ENCODE results near the gene MSI2. TPM values are rescaled to one million over a fixed set of nuclear protein-coding genes. Genes with fewer than 3 reads are reported as not detected.
"Not testable (repeated sequence)": the region's sequence is repeated elsewhere in the genome, so short reads cannot be mapped to it uniquely, and the experiment has no call there.

Gene MSI2
- total and polyA plus RNA-seq, 7 donors, result 12.6 to 25.8 (median 21.3) TPM

DNA sequence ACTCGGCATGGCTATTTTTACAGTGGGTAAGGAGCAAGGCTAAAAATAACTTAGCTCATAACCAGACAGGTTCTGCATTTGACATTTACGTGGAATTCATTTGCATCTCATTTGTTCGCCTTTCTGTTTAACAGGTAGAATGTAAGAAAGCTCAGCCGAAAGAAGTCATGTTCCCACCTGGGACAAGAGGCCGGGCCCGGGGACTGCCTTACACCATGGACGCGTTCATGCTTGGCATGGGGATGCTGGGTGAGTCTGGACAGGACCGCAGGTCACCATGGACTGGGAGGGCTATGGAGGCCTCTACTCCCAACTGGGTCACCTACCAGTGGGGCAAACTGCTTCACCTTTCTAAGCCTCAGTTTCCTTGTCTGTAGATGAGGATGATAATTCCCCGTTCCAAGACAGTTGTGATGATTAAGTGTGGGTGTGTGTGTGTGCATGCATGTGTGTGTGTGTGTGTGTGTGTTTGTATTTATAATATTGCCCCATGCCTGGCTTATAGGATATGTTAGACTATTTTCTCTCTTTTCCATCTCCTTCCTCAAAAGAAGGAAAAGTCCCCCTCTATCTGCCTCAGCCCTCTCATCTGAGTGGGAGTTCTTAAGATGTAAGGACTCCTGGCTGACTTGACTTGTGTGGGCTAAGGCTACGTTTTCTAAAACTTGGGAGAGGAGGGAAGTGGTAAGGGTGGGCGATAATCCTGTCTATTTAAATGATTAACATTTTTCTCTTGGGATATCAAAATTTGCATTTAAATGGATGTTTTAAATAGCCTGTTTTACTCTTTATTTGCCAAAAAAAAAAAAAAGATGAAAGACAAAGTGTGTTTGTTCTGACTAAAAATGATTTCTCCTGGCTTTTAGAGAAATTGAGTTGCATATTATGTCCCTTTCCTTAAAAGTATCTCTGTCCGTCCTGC, 359.8 kb downstream of the MSI2 start:
- intact Hi-C loops (cut with DNase I), result no loop called here
- no peak for DNase-seq
- TF ChIP-seq POLR2AphosphoS5 (IDR thresholded peaks at IDR 0.05) (no peak), POLR2A (IDR thresholded peaks at IDR 0.05) (no peak), EP300 (IDR thresholded peaks at IDR 0.05) (no peak)
- TF ChIP-seq, protein P1, sequence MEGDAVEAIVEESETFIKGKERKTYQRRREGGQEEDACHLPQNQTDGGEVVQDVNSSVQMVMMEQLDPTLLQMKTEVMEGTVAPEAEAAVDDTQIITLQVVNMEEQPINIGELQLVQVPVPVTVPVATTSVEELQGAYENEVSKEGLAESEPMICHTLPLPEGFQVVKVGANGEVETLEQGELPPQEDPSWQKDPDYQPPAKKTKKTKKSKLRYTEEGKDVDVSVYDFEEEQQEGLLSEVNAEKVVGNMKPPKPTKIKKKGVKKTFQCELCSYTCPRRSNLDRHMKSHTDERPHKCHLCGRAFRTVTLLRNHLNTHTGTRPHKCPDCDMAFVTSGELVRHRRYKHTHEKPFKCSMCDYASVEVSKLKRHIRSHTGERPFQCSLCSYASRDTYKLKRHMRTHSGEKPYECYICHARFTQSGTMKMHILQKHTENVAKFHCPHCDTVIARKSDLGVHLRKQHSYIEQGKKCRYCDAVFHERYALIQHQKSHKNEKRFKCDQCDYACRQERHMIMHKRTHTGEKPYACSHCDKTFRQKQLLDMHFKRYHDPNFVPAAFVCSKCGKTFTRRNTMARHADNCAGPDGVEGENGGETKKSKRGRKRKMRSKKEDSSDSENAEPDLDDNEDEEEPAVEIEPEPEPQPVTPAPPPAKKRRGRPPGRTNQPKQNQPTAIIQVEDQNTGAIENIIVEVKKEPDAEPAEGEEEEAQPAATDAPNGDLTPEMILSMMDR (IDR thresholded peaks at IDR 0.05), result no peak
- Histone ChIP-seq H3K27me3 (no peaks in the 10 kb centered on the region), H3K4me1 (no peaks in the 10 kb centered on the region), H3K36me3 (peaks cover 0 to 6% (median 3%) of the 10 kb centered on the region in 4 donors), H3K4me3 (no peak overlapping the region), H3K27ac (no peak overlapping the region), H3K9me3 (no peaks in the 10 kb centered on the region)
- 94 to 97% methylated on average over 13 of the region's 13 CpGs for WGBS, 2 donors

DNA sequence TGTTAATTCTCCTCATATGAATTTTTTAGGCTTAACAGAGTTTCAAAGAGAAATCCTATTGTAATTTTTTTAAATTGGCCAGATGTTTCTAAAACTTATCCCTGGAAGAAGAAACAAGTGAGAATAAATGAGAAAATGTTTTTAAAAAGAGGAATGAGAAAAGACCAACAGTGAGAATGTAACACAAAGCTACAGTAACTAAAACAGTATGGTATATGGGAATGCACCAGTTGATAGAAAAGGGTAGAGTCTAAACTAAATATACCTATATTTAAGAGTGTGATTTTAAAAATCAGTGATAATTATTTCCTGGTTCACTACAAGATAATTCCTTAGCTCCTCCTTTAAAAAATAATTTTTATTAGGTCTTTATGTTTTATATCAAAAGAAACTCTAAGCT, 360.9 kb downstream of the MSI2 start:
- H3K4me1 ChIP-seq, result no peaks in the 10 kb centered on the region
- no peak overlapping the region for H3K4me3 ChIP-seq
- intact Hi-C loops (cut with DNase I), result no loop called here

DNA sequence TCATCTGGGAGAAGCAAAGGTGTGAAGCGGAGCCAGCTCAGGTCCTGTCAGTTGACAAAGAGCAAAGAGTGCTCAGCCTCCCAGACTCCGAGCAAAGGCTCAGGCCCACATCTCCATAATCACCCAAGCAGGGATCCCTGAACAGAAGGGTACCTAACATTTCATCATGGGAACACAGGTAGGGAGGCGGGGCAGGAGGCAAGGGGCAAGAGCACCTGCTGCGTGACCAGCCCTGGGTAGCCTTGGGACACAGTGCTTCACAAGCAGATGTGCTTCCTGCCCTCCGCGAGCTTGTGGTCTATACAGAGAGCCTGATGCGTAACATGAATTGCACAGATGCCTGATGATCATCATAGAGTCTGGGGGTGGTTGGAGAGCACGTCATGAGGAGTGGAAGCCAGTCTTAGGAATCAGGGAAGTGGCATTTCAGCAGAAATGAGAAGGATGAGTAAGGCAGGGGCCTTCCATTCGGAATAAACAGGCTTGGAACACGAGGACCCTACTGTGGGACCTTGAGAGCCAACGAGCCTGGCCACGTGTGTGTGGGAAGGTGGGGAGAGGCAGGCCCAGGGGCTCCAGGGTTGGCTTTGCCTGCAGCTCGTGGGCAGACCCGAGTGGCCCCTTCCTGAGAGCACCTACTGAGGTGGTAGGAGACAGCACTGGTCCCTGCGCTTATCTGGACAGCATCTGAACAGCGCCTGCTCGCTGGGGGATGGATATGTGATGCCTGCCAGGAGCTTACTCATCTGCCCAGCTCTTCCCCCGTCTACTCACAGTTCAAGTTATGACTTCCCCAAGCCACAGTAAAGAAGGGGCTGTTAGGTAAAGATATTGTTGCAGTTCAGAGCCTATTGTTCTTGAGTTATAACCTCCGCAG, 363.0 kb downstream of the MSI2 start:
- Histone ChIP-seq H3K4me1 (peaks cover 0 to 8% (median 2%) of the 10 kb centered on the region in 4 donors), H3K9me3 (no peaks in the 10 kb centered on the region), H3K36me3 (peaks cover 0 to 6% (median 3%) of the 10 kb centered on the region in 4 donors), H3K27ac (no peak overlapping the region), H3K27me3 (no peaks in the 10 kb centered on the region), H3K4me3 (no peak overlapping the region)
- no peak for DNase-seq
- intact Hi-C loops (cut with DNase I), result no loop called here
- 91 to 96% methylated on average over 19 of the region's 19 CpGs for WGBS, 2 donors
- TF ChIP-seq, protein P1 (IDR thresholded peaks at IDR 0.05), result no peak
- TF ChIP-seq EP300 (IDR thresholded peaks at IDR 0.05) (no peak), POLR2AphosphoS5 (IDR thresholded peaks at IDR 0.05) (no peak), POLR2A (IDR thresholded peaks at IDR 0.05) (no peak)

More for the DNA sequence above, 360.9 kb downstream of the MSI2 start:
- DNase-seq, result no peak
- no peaks in the 10 kb centered on the region for H3K9me3 ChIP-seq
- H3K27me3 ChIP-seq, result no peaks in the 10 kb centered on the region
- TF ChIP-seq EP300 (IDR thresholded peaks at IDR 0.05), result no peak
- TF ChIP-seq POLR2AphosphoS5 (IDR thresholded peaks at IDR 0.05), result no peak
- no peak for TF ChIP-seq POLR2A (IDR thresholded peaks at IDR 0.05)
- TF ChIP-seq, protein P1 (IDR thresholded peaks at IDR 0.05), result no peak
- no peak overlapping the region for H3K27ac ChIP-seq
- peaks cover 0 to 6% (median 3%) of the 10 kb centered on the region in 4 donors for H3K36me3 ChIP-seq

DNA sequence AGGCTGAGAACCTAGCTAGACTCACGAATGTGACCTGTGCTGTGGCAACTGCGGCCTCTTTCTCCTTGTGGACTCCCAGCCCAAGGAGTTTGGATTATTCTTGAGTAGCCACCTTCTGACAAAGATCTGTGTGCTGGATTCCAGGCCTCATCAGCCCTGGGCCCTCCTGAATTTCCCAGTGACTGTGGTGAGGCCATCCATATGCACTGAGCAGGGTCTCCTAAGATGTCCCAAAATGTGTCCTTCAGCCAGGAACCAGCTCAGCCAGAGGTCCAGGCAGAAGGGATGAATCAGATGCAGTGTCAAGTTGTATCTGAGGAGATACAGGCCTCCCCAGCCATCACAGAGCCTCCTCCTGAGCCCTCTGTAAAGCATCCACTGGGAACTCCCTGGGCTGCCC, 364.3 kb downstream of the MSI2 start:
- intact Hi-C loops (cut with DNase I), result loop anchor here (10.0 kb wide), 1 partner anchor 124 kb away; the partner anchor contains the start of gene CCDC182
- Histone ChIP-seq H3K27ac (no peak overlapping the region), H3K27me3 (no peaks in the 10 kb centered on the region), H3K4me3 (no peak overlapping the region), H3K4me1 (peaks cover 0 to 8% (median 2%) of the 10 kb centered on the region in 4 donors), H3K36me3 (peaks cover 0 to 6% (median 2%) of the 10 kb centered on the region in 4 donors), H3K9me3 (no peaks in the 10 kb centered on the region)
- no peak for DNase-seq
- TF ChIP-seq EP300 (IDR thresholded peaks at IDR 0.05), result no peak
- 97 to 99% methylated on average over 2 of the region's 2 CpGs for WGBS, 2 donors

- not testable (repeated sequence) for H3K27me3 ChIP-seq, H3K36me3 ChIP-seq, H3K27ac ChIP-seq, H3K9me3 ChIP-seq, H3K4me3 ChIP-seq, DNase-seq, H3K4me1 ChIP-seq
- intact Hi-C loops (cut with DNase I), result loop anchor here (10.0 kb wide), 1 partner anchor 123 kb away; the partner anchor contains the start of gene CCDC182
- WGBS, 2 donors, result 97 to 98% methylated on average over 6 of the region's 6 CpGs
Observed at GRCh38 chr17:57621791-57622190, 365.5 kb downstream of the MSI2 start.

All from sigmoid colon (tissue), 7 donors.